Measurements from ENCODE around the gene CBX8.
A peak's percentile ranks its signal among the peaks of the same experiment; 100 is the strongest.

CBX8 gene

GRCh38 chr17:79808763-79809529 is 12.1 kb upstream of the CBX8 start:
- Histone ChIP-seq H3K4me2 (ENCODE audit: low read depth, low read length, poor library complexity, severe bottlenecking) (no peak overlapping the region), H3K9me2 (replicated peaks; ENCODE audit: insufficient read depth, low read length) (no peaks in the 10 kb centered on the region), H3K36me3 (ENCODE audit: low read length) (no peaks in the 10 kb centered on the region), H3K4me3 (ENCODE audit: insufficient read depth, low read length, poor library complexity, severe bottlenecking) (no peak overlapping the region), H3K9me3 (ENCODE audit: insufficient read depth, low read length) (no peaks in the 10 kb centered on the region), H3K79me2 (ENCODE audit: insufficient read depth, low read length) (no peaks in the 10 kb centered on the region), H3K9ac (ENCODE audit: low read length) (no peak overlapping the region), H3F3A (ENCODE audit: insufficient read depth) (peaks cover 7% of the 10 kb centered on the region), H3K27ac (ENCODE audit: low read depth, low read length) (no peak overlapping the region), H4K20me1 (ENCODE audit: low read depth, low read length) (no peaks in the 10 kb centered on the region), H3K27me3 (ENCODE audit: low read length) (no peaks in the 10 kb centered on the region), H2AFZ (ENCODE audit: low read depth, low read length, severe bottlenecking) (no peak overlapping the region)
- TF ChIP-seq, protein P1, sequence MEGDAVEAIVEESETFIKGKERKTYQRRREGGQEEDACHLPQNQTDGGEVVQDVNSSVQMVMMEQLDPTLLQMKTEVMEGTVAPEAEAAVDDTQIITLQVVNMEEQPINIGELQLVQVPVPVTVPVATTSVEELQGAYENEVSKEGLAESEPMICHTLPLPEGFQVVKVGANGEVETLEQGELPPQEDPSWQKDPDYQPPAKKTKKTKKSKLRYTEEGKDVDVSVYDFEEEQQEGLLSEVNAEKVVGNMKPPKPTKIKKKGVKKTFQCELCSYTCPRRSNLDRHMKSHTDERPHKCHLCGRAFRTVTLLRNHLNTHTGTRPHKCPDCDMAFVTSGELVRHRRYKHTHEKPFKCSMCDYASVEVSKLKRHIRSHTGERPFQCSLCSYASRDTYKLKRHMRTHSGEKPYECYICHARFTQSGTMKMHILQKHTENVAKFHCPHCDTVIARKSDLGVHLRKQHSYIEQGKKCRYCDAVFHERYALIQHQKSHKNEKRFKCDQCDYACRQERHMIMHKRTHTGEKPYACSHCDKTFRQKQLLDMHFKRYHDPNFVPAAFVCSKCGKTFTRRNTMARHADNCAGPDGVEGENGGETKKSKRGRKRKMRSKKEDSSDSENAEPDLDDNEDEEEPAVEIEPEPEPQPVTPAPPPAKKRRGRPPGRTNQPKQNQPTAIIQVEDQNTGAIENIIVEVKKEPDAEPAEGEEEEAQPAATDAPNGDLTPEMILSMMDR (IDR thresholded peaks at IDR 0.05; ENCODE audit: insufficient read depth, low read length, poor library complexity, severe bottlenecking), result peak; percentile 13
- no peak for TF ChIP-seq EZH2phosphoT487 (conservative IDR thresholded peaks at IDR 0.05; ENCODE audit: low read length)

- Histone ChIP-seq H3K9me3 (ENCODE audit: insufficient read depth, low read length) (no peaks in the 10 kb centered on the region), H3K79me2 (ENCODE audit: insufficient read depth, low read length) (no peaks in the 10 kb centered on the region), H3K9me2 (replicated peaks; ENCODE audit: insufficient read depth, low read length) (no peaks in the 10 kb centered on the region), H3K27ac (ENCODE audit: low read depth, low read length) (no peak overlapping the region), H3K36me3 (ENCODE audit: low read length) (no peaks in the 10 kb centered on the region), H3K4me3 (ENCODE audit: insufficient read depth, low read length, poor library complexity, severe bottlenecking) (no peak overlapping the region), H4K20me1 (ENCODE audit: low read depth, low read length) (no peaks in the 10 kb centered on the region), H3F3A (ENCODE audit: insufficient read depth) (peaks cover 7% of the 10 kb centered on the region), H2AFZ (ENCODE audit: low read depth, low read length, severe bottlenecking) (no peak overlapping the region), H3K9ac (ENCODE audit: low read length) (no peak overlapping the region), H3K27me3 (ENCODE audit: low read length) (no peaks in the 10 kb centered on the region), H3K4me2 (ENCODE audit: low read depth, low read length, poor library complexity, severe bottlenecking) (no peak overlapping the region)
- TF ChIP-seq, protein P1 (IDR thresholded peaks at IDR 0.05; ENCODE audit: insufficient read depth, low read length, poor library complexity, severe bottlenecking), result no peak
- no peak for TF ChIP-seq EZH2phosphoT487 (conservative IDR thresholded peaks at IDR 0.05; ENCODE audit: low read length)
These were observed 10.2 kb upstream of the CBX8 start for GRCh38 chr17:79806863-79807720.

DNA sequence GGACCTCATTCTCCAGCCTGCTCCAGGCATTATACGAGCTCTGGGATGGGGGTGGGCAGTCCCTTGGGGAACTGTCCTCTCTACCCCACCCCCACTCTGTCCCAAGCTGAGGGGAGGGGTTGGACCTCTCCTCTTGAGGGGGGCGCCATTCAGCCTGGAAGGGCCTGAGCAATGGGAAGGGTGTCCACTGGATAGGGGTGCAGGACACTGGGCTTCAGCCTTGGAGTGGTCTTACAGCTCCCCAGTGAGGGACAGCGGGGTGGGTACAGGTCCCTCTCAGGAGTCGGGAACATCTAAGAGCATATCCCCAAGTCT is 9.5 kb upstream of the CBX8 start:
- Histone ChIP-seq H3K9me3 (ENCODE audit: insufficient read depth, low read length) (no peaks in the 10 kb centered on the region), H3K9ac (ENCODE audit: low read length) (no peak overlapping the region), H3K4me3 (ENCODE audit: insufficient read depth, low read length, poor library complexity, severe bottlenecking) (no peak overlapping the region), H3K4me2 (ENCODE audit: low read depth, low read length, poor library complexity, severe bottlenecking) (no peak overlapping the region), H2AFZ (ENCODE audit: low read depth, low read length, severe bottlenecking) (no peak overlapping the region), H3K9me2 (replicated peaks; ENCODE audit: insufficient read depth, low read length) (no peaks in the 10 kb centered on the region), H3K79me2 (ENCODE audit: insufficient read depth, low read length) (no peaks in the 10 kb centered on the region), H3K27me3 (ENCODE audit: low read length) (no peaks in the 10 kb centered on the region), H3K36me3 (ENCODE audit: low read length) (no peaks in the 10 kb centered on the region), H4K20me1 (ENCODE audit: low read depth, low read length) (no peaks in the 10 kb centered on the region), H3K27ac (ENCODE audit: low read depth, low read length) (no peak overlapping the region), H3F3A (ENCODE audit: insufficient read depth) (peaks cover 7% of the 10 kb centered on the region)
- no peak for TF ChIP-seq EZH2phosphoT487 (conservative IDR thresholded peaks at IDR 0.05; ENCODE audit: low read length)
- TF ChIP-seq, protein P1 (IDR thresholded peaks at IDR 0.05; ENCODE audit: insufficient read depth, low read length, poor library complexity, severe bottlenecking), result no peak
